ENCODE measurements around the gene LMAN2L.

LMAN2L gene

GRCh38 chr2:96729748-96730147 is 10.1 kb downstream of the LMAN2L start:
- Histone ChIP-seq H3K4me3 (ENCODE audit: low read length) (no peak overlapping the region), H3K36me3 (ENCODE audit: control insufficient read depth, insufficient read depth, low read length) (peaks cover 13% of the 10 kb centered on the region), H3K4me1 (ENCODE audit: control insufficient read depth, insufficient read depth, low read length) (no peaks in the 10 kb centered on the region), H3K9me3 (ENCODE audit: control insufficient read depth, low read length) (no peaks in the 10 kb centered on the region), H3K9ac (ENCODE audit: low read length) (no peak overlapping the region), H3K27me3 (ENCODE audit: control insufficient read depth, insufficient read depth, low read length) (no peaks in the 10 kb centered on the region)

- Histone ChIP-seq H3K36me3 (ENCODE audit: control insufficient read depth, insufficient read depth, low read length) (peaks cover 5% of the 10 kb centered on the region), H3K4me3 (ENCODE audit: low read length) (no peak overlapping the region), H3K9ac (ENCODE audit: low read length) (no peak overlapping the region), H3K4me1 (ENCODE audit: control insufficient read depth, insufficient read depth, low read length) (no peaks in the 10 kb centered on the region), H3K9me3 (ENCODE audit: control insufficient read depth, low read length) (no peaks in the 10 kb centered on the region), H3K27me3 (ENCODE audit: control insufficient read depth, insufficient read depth, low read length) (no peaks in the 10 kb centered on the region)
Measured at GRCh38 chr2:96727431-96727830, 12.4 kb downstream of the LMAN2L start.

- no peaks in the 10 kb centered on the region for H3K9me3 ChIP-seq (ENCODE audit: control insufficient read depth, low read length)
- peaks cover 3% of the 10 kb centered on the region for H3K36me3 ChIP-seq (ENCODE audit: control insufficient read depth, insufficient read depth, low read length)
- no peak overlapping the region for H3K9ac ChIP-seq (ENCODE audit: low read length)
- H3K4me1 ChIP-seq (ENCODE audit: control insufficient read depth, insufficient read depth, low read length), result no peaks in the 10 kb centered on the region
- H3K27me3 ChIP-seq (ENCODE audit: control insufficient read depth, insufficient read depth, low read length), result no peaks in the 10 kb centered on the region
- no peak overlapping the region for H3K4me3 ChIP-seq (ENCODE audit: low read length)
Measured at GRCh38 chr2:96726131-96726530, 13.7 kb downstream of the LMAN2L start.

GRCh38 chr2:96716388-96716787 is 23.5 kb downstream of the LMAN2L start:
- Histone ChIP-seq H3K27me3 (ENCODE audit: control insufficient read depth, insufficient read depth, low read length) (no peaks in the 10 kb centered on the region), H3K4me1 (ENCODE audit: control insufficient read depth, insufficient read depth, low read length) (no peaks in the 10 kb centered on the region), H3K9me3 (ENCODE audit: control insufficient read depth, low read length) (no peaks in the 10 kb centered on the region), H3K36me3 (ENCODE audit: control insufficient read depth, insufficient read depth, low read length) (no peaks in the 10 kb centered on the region), H3K9ac (ENCODE audit: low read length) (no peak overlapping the region), H3K4me3 (ENCODE audit: low read length) (no peak overlapping the region)

GRCh38 chr2:96715658-96716057 is 24.2 kb downstream of the LMAN2L start:
- Histone ChIP-seq H3K4me3 (ENCODE audit: low read length) (no peak overlapping the region), H3K4me1 (ENCODE audit: control insufficient read depth, insufficient read depth, low read length) (no peaks in the 10 kb centered on the region), H3K9ac (ENCODE audit: low read length) (no peak overlapping the region), H3K27me3 (ENCODE audit: control insufficient read depth, insufficient read depth, low read length) (no peaks in the 10 kb centered on the region), H3K36me3 (ENCODE audit: control insufficient read depth, insufficient read depth, low read length) (no peaks in the 10 kb centered on the region), H3K9me3 (ENCODE audit: control insufficient read depth, low read length) (no peaks in the 10 kb centered on the region)

GRCh38 chr2:96710985-96711384 is 28.9 kb downstream of the LMAN2L start:
- H3K36me3 ChIP-seq (ENCODE audit: control insufficient read depth, insufficient read depth, low read length), result peaks cover 6% of the 10 kb centered on the region
- H3K9me3 ChIP-seq (ENCODE audit: control insufficient read depth, low read length), result no peaks in the 10 kb centered on the region
- H3K9ac ChIP-seq (ENCODE audit: low read length), result no peak overlapping the region
- no peaks in the 10 kb centered on the region for H3K4me1 ChIP-seq (ENCODE audit: control insufficient read depth, insufficient read depth, low read length)
- H3K27me3 ChIP-seq (ENCODE audit: control insufficient read depth, insufficient read depth, low read length), result no peaks in the 10 kb centered on the region
- no peak overlapping the region for H3K4me3 ChIP-seq (ENCODE audit: low read length)

- Histone ChIP-seq H3K27me3 (ENCODE audit: control insufficient read depth, insufficient read depth, low read length) (no peaks in the 10 kb centered on the region), H3K36me3 (ENCODE audit: control insufficient read depth, insufficient read depth, low read length) (peaks cover 10% of the 10 kb centered on the region)
Measured at GRCh38 chr2:96703021-96703751, 36.7 kb downstream of the LMAN2L start.

GRCh38 chr2:96702098-96702785 is 37.6 kb downstream of the LMAN2L start:
- Histone ChIP-seq H3K36me3 (ENCODE audit: control insufficient read depth, insufficient read depth, low read length) (peaks cover 10% of the 10 kb centered on the region), H3K4me1 (ENCODE audit: control insufficient read depth, insufficient read depth, low read length) (no peaks in the 10 kb centered on the region), H3K9ac (ENCODE audit: low read length) (no peak overlapping the region), H3K9me3 (ENCODE audit: control insufficient read depth, low read length) (no peaks in the 10 kb centered on the region), H3K27me3 (ENCODE audit: control insufficient read depth, insufficient read depth, low read length) (no peaks in the 10 kb centered on the region), H3K4me3 (ENCODE audit: low read length) (no peak overlapping the region)

More at GRCh38 chr2:96703021-96703751, 36.7 kb downstream of the LMAN2L start:
- Histone ChIP-seq H3K9me3 (ENCODE audit: control insufficient read depth, low read length) (no peaks in the 10 kb centered on the region), H3K4me1 (ENCODE audit: control insufficient read depth, insufficient read depth, low read length) (no peaks in the 10 kb centered on the region), H3K4me3 (ENCODE audit: low read length) (no peak overlapping the region), H3K9ac (ENCODE audit: low read length) (no peak overlapping the region)

- H3K9me3 ChIP-seq (ENCODE audit: control insufficient read depth, low read length), result no peaks in the 10 kb centered on the region
- no peak overlapping the region for H3K9ac ChIP-seq (ENCODE audit: low read length)
- no peaks in the 10 kb centered on the region for H3K4me1 ChIP-seq (ENCODE audit: control insufficient read depth, insufficient read depth, low read length)
- no peaks in the 10 kb centered on the region for H3K27me3 ChIP-seq (ENCODE audit: control insufficient read depth, insufficient read depth, low read length)
- no peak overlapping the region for H3K4me3 ChIP-seq (ENCODE audit: low read length)
- H3K36me3 ChIP-seq (ENCODE audit: control insufficient read depth, insufficient read depth, low read length), result peaks cover 9% of the 10 kb centered on the region
Measured at GRCh38 chr2:96701636-96702035, 38.2 kb downstream of the LMAN2L start.

GRCh38 chr2:96700086-96700485 is 39.8 kb downstream of the LMAN2L start:
- Histone ChIP-seq H3K4me3 (ENCODE audit: low read length) (no peak overlapping the region), H3K36me3 (ENCODE audit: control insufficient read depth, insufficient read depth, low read length) (peaks cover 4% of the 10 kb centered on the region), H3K9ac (ENCODE audit: low read length) (no peak overlapping the region), H3K9me3 (ENCODE audit: control insufficient read depth, low read length) (no peaks in the 10 kb centered on the region), H3K4me1 (ENCODE audit: control insufficient read depth, insufficient read depth, low read length) (no peaks in the 10 kb centered on the region), H3K27me3 (ENCODE audit: control insufficient read depth, insufficient read depth, low read length) (no peaks in the 10 kb centered on the region)

GRCh38 chr2:96699621-96700020 is 40.2 kb downstream of the LMAN2L start:
- Histone ChIP-seq H3K9ac (ENCODE audit: low read length) (no peak overlapping the region), H3K9me3 (ENCODE audit: control insufficient read depth, low read length) (no peaks in the 10 kb centered on the region), H3K27me3 (ENCODE audit: control insufficient read depth, insufficient read depth, low read length) (no peaks in the 10 kb centered on the region), H3K4me3 (ENCODE audit: low read length) (no peak overlapping the region), H3K36me3 (ENCODE audit: control insufficient read depth, insufficient read depth, low read length) (peaks cover 4% of the 10 kb centered on the region), H3K4me1 (ENCODE audit: control insufficient read depth, insufficient read depth, low read length) (no peaks in the 10 kb centered on the region)

- H3K36me3 ChIP-seq (ENCODE audit: control insufficient read depth, insufficient read depth, low read length), result peaks cover 4% of the 10 kb centered on the region
- H3K27me3 ChIP-seq (ENCODE audit: control insufficient read depth, insufficient read depth, low read length), result no peaks in the 10 kb centered on the region
- H3K4me1 ChIP-seq (ENCODE audit: control insufficient read depth, insufficient read depth, low read length), result no peaks in the 10 kb centered on the region
- H3K9ac ChIP-seq (ENCODE audit: low read length), result no peak overlapping the region
- H3K4me3 ChIP-seq (ENCODE audit: low read length), result no peak overlapping the region
- no peaks in the 10 kb centered on the region for H3K9me3 ChIP-seq (ENCODE audit: control insufficient read depth, low read length)
Measured at GRCh38 chr2:96699021-96699420, 40.8 kb downstream of the LMAN2L start.
